NCI-H146 treated with DMSO at 0.1 percent for 48 hours (cell line): ENCODE results near the gene TRMT2B.
A peak's percentile ranks its signal among the peaks of the same experiment; 100 is the strongest.
"Not testable (repeated sequence)": the region's sequence is repeated elsewhere in the genome, so short reads cannot be mapped to it uniquely, and the experiment has no call there.

Experiments used
- DNase-seq: peaks from one replicate; lab custom pipeline; 2025; ENCODE audit not compliant: unreplicated experiment; lab: John Stamatoyannopoulos, UW

Gene TRMT2B, protein sequence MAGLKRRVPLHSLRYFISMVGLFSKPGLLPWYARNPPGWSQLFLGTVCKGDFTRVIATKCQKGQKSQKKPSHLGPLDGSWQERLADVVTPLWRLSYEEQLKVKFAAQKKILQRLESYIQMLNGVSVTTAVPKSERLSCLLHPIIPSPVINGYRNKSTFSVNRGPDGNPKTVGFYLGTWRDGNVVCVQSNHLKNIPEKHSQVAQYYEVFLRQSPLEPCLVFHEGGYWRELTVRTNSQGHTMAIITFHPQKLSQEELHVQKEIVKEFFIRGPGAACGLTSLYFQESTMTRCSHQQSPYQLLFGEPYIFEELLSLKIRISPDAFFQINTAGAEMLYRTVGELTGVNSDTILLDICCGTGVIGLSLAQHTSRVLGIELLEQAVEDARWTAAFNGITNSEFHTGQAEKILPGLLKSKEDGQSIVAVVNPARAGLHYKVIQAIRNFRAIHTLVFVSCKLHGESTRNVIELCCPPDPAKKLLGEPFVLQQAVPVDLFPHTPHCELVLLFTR

DNA sequence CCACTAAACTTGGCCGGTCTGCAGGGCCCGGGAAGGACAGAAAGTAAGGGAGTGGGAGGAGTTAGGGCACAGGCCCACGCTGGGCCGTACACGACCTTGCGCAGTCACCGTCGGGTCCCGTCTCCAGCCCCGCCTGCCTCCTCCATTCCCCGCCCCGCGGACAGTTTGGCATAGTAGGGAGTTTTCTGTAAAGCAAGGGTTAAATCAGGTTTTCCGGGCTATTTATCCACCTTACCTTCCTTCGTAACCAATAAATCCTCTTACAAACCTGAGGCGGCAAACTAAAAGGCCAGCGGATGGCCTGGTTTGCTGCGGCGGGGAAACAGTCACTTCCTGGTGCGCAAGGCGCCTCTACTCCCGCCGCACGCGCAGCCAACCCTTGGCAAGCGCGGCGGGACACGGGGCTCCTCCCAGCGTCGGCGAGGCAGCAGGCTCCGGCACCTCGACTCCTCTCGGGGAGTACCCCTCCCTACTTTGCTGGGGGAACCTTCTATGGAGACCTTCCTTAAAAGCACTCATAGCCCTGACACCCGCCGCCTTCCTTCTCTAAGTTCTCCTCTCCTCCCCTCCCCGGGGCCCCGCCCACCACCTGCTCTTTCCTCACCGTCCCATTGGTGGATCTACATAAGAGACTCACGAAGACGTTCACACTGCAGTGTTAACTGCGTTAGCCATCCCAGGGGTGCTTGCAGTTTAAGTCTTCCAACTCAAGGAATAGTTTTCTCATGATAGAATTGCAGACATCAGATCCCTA, at the start of gene TRMT2B:
Gene TRMT2B (minus strand): TSS at position 563 of the 754 bp plus-strand sequence. CDS start 9,822 bp downstream, outside the sequence.
- peak; percentile 60 for DNase-seq

DNA sequence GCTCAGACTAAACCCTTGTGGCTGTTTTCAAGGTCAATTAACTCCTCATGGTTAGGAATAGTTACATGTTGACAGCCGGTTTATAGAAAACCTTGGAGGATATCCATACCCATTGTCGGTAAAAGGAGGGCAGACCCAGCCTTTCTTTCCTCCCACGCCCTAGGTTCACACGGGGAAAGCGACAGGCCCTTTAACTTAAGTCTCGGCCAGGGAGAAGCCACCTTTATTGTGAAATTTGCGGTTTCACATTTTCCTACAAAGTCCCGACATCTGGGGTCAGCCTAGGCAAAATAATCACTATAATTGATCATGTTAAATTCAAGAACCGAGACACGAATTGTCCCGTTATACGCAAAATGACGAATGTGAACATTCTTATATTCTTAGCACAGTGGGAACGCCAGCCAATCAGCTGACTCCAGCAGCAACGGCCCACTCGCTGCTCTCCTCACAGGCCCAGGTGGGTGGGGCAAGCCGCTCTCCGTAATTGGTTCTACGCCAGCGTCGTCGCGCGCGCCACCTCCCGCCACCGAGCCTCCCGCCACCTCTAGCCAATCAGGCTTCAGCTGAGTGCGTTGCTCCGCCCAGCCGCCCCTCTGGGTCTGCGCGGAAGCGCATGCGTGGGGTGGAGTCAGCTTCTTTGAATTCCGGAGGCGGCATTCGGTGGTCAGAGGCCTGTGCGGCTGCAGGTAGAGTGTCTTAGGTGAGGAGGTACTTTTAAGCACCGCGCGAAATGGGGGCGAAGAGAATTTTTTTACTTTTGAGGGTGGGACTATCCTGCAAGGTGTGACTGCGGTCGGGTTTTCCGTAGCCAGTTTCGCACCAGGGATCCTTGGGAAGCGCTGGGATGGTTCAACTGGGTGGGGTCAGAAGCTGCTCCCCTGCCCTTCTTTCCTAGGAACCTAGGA, 45.9 kb upstream of the TRMT2B start, which contains the start of gene CENPI:
Gene CENPI (plus strand): TSS at position 659 of the 908 bp plus-strand sequence. CDS start 2,867 bp downstream, outside the sequence.
- peak; percentile 84 for DNase-seq

DNA sequence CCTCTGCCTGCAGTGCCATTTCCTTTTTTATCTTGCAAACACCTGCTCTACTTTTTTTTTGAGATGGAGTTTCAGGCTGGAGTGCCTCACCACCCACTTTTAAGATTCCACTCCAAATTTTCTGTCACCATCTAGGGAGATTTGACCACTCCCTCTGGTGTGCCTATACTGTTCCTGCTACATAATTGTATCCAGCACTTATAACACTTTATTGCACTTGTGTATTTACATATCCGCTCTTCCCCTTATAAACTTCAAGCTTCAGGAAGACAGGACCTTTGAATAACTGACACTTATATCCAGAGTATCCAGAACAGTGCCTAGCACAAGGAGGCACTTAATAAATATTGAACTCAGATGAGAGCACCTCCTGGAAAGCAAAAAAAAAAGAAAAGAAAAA, 39.9 kb upstream of the TRMT2B start:
- no peak for DNase-seq

DNA sequence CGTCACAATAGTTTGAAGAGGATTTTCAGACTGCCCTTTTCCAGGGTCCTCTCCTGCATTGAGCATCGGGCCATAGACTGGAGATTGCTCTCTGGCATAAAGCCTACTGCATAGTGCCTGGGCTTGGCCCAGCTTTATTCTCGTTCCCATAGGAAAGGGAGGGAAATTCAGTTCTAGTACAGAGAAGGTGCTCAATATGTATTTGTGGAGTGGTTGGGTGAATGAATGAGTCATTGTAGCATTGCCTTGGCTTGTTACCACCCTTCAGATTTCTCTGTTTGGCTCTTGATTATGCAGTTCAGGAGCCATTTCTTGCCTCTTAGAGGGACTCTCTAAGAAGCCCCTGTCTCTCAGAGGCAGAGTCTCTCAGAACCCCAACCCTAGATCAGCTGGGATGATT, 29.3 kb upstream of the TRMT2B start:
- DNase-seq = no peak

DNA sequence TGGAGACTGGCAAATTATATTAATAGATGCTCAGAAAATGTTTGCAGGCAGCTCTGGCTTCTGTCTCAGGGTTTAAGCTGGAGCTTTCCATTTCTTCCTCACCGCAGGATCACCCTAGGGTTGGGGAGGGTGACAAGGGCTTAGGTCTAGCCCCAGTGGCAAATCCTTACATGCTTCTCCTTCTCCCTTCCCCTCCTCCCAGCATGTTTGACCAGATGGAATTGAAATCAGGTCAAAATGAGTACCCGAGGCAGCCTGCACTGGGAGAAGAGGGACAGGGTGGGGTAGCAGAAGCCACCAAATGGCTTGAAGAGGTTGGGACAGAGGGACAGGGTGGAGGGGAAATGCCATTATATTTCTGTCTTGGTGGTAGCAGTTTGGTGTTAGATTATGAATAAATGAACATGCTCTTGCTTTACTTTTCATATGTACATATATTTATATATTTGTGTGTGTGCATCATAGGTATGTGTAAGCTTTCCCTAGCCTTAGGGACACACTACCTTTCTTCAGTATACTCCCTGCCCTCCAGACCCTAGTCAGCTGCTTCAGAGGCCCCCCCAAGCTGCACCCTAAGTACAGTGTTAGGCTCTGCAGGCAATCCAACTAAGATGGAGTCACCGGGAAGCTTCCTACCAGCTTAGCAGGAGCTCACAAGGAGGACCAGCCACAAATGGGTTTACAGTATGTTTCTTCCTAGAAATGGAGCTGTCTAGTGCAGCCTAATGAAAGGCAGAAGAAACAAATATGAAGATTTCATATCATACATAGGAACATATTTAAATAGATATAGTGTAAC, 28.6 kb upstream of the TRMT2B start:
- no peak for DNase-seq

DNA sequence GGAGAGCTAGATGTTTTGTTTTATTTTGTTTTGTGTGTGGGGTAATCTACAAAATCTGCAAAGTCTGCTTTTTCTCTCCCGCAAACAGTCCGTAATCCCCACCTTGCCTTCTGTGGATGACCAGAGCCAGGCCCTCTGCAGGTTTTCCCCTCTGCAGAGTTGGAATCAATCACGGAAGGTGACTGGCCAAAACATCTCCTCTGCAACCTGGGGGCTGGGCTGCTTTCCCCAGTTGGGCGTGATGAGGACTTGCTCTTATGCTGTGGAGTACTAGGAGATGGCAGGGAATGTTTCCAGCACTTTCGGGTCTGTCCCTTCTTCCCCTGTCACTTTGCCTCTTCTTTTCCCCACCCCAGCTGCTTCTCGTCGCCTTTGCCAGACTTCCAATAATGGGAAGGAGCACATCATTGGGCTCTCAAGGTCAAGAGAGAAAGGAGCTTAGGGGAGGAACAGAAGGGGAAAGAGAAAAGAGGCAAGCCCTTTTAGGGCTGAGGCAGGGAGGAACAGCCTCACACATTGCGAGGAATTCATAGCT, 27.9 kb upstream of the TRMT2B start:
- DNase-seq = no peak

DNA sequence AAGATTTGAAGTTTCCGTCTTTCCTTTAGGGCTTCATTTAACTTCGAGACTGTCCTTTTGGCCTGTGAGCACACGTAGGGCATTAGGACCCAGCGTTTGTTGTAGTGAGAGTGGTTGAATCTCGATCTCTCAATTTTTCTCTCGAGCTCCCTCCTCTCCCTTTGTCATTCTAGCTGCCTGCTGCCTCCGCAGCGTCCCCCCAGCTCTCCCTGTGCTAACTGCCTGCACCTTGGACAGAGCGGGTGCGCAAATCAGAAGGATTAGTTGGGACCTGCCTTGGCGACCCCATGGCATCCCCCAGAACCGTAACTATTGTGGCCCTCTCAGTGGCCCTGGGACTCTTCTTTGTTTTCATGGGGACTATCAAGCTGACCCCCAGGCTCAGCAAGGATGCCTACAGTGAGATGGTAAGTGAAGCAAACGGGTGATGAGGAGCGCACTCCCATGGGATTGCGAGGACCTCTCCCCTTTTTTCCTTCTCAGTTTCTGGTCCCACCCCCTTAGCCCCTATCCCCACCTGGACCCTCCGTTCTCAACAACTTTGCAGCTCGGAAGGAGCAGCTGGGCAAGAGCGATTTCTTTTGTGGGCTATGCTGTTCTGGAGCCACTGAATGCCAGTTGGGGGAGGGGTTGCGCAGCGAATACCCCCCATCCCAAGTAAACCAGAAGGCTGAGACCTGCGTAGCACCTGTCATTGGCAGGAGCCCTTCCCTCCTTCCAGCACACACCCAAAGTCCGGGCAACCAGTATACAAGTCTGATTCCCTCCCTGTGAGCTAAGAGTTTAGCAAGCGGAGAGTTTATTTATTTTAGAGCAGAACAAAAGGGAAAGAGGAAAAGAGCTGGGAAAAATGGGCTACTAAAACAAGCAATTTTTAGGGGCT, 27.0 kb upstream of the TRMT2B start, which contains the start of gene TMEM35A:
Gene TMEM35A (plus strand): TSS at position 164 of the 883 bp plus-strand sequence. CDS start 124 bp downstream, at position 288.
- peak; percentile 20 for DNase-seq

DNA sequence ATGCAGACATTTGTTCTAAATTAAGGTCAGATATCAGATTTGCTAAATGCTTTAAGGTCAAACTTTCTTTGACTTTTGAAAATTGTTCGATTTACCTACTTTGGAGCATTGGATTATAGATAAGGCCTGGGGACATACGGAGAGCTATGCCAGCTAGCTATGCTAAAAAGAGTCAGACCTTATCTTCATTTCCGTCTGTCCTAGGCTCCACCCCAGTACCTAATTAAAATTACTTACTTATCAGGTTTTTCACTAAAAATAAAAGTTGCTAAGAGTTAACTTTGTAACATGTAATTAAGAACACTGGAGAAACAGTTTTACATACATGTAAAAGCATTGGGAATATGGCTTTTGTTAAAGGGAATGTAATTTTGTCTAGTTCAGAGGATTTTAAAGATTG, 19.7 kb upstream of the TRMT2B start:
- DNase-seq = no peak

DNA sequence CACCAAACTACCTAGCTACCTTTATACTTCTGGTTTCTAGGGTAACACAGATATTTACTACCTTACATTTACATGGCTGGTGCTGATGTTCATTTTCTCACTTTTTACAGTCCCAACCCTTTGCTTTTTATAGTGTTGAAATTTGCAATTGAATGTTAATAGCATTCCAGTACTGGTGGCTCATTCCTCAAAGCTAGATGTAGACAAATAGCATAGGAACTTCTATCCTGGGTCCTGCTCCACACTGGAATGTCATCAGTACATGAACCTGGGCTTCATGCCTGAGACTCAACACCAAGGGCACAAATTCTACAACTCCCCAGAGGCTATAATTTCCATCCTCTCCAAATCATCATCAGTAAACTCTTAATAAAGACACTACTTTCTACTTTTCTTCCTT, 10.3 kb upstream of the TRMT2B start:
- no peak for DNase-seq

DNA sequence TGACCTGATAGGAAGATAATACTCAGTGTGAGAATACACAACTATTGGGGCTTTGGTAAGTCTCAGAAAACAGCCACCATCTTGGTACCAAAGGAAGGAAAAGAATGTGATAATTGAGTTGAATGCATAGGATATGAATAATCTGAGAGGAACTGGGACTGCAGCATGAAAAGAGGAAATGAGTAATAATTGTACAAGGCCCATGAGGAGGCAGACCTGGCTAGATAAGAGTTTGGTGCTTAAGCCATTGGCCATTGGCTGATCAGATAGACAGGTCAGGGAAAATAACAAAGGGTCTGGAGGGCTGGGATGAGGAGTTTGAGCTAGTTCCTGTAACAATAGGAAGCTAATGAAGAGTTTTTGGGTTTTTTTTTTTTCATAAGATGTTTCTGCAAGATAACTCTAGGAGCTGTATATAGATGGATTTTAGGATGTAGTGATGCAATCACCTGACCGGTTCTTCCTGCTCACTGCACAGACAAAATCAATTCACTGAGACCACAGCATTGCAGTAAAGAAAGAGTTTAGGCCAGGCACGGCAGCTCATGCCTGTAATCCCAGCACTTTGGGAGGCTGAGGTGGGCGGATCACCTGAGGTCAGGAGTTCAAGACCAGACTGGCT, 5.3 kb upstream of the TRMT2B start:
- DNase-seq = no peak

DNA sequence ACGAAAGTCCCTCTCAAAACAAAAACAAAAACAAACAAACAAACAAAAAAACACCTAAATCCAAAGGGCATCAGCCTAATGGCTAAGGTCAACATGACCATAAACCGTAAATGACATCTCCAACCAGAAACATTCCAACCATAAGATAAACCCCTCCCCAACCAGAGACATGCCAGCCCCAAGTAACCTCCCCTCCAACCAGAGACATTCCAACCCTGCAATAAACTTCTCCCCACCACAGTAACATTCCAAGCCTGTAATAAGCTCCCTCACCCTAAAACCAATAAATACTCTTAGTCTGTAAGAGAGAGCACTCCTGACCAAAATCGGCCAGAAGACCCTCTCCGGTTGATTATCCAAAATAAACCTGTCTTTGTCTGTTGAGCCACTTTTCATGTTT, 4.6 kb upstream of the TRMT2B start:
- not testable (repeated sequence) for DNase-seq

DNA sequence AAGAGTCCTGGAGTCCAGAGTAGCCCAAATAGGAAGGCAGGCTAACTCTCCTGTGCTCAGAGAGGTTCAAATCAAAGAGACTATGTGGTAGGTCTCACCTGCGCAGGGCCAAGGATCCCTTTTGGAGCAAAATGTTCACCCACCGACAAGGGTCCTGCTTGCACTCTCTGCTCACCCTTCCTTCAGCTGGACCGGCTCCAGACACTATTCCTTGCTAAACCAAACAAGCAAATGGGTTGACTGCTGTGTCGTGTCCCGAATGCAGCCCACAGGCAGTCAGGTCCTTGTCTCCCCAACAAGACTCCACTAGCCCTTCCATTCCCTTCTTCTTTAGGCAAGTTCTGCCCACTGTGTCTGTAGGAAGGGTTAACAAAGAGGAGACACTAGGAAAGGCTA, 760 bp downstream of the TRMT2B start:
- DNase-seq = no peak

DNA sequence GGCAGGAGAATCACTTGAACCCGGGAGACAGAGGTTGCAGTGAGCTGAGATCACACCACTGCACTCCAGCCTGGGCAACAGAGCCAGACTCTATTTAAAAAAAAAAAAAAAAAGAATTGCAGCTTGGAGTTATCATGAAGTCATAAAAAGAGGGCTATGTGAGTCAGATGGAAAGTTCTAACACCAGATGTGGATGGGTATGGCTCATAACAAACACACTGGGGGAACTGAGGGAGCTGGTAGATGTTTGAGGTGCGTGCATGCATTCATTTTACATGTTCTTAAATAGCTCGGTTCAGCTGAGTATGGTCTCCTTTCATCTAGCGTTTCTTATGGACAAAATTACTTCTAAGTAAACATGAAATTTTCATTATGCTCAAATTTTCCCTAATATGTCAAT, 11.7 kb downstream of the TRMT2B start:
- no peak for DNase-seq

DNA sequence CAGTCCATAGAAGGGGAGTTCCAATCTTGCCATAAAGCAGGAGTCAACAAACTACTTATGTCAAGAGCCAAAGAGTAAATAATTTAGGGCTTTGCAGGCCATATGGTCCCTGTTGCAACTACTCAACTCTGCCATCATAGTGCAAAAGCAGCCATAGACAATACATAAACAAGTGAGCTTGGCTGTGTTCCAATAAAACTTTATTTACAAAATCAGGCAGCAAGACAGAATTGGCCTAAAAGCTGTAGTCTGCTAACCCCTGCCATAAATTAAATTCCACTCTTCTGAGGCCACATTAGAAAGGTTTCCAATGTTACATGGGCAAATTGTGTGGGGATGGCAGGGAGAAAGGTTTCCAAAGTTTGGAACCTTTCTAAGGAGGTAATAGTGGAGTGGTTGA, 14.7 kb downstream of the TRMT2B start:
- DNase-seq = no peak

DNA sequence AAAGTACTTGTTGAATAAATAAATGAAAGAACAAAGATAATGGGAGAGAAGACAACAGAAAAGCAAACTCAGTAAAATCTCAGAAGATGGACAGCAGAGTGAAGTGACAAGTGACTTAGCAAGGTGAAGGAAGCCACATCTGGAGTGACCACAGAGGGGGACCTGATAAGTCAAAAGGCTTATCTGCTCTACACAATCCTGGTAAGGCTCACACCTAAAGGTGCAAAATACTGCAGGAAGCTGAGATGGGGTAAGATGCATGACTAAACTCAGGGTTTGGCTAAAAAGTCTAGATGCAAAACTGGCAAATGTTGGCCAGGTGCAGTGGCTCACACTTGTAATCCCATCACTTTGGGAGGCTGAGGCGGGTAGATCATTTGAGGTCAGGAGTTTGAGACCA, 22.2 kb downstream of the TRMT2B start:
- DNase-seq = no peak

DNA sequence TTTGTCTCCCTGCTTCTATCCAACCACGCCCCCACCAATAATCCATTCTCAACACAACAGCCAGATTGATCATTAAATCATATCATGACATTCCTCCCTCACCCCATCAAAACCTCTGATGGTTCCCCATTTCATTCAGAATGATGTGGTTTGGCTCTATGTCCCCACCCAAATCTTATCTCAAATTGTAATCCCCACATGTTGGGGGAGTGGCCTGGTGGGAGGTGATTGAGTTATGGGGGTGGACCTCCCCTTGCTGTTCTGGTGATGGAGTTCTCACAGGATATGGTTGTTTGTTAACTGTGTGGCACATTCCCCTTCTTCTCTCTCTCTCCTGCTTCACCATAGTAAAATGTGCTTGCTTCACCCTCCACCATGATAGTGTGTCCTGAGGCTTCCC, 23.3 kb downstream of the TRMT2B start:
- no peak for DNase-seq

DNA sequence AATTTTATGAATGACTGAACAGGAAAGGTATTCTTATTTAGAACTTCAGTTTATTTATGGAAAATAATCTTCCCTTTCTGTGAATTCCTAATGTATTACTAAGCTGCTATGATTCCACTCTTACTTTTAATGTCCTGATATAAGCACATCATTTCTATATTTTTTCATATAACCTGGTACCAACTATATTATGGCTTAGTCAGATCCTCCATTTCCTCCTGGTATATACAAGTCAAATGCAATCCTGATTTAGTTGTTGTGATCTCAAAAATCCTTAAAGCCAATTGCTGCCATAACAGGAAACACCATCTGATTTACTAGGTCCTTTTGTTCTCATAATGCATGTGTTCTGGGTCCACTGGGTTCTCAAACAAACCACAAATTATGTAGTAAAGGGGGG, 26.8 kb downstream of the TRMT2B start:
- DNase-seq = no peak

DNA sequence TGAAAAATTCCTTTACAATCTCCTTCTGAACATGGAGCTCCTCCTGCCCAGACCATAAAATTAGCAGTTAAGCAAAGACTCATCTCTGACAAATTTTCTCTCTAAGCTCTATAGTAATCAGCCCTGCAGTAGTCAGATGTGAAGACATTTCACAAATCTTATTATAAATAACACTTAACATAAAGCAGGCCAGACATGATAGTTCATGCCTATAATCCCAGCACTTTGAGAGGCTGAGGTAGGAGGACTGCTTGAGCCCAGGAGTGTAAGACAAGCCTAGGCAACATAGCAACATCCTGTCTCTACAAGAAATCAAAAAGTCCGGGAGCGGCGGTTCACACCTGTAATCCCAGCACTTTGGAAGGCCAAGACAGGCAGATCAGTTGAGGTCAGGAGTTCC, 29.9 kb downstream of the TRMT2B start:
- DNase-seq = no peak
